Stimulated activated naive CD8-positive, alpha-beta T cell treated with anti-CD3 and anti-CD28 coated beads, Interleukin-15, amount 100 ng/mL, for 72 hours (primary cell): ENCODE data around the gene AGAP3.
A peak's percentile ranks its signal among the peaks of the same experiment; 100 is the strongest.

Experiments
- ATAC-seq: fragments of 150-1000 bp; cut with Tn5 transposase; 2 replicates; pipeline ENCODE4 v1.10.0; 2021; ENCODE audit warnings: mild to moderate bottlenecking, moderate library complexity
- DNase-seq, 2 donors: peaks; one replicate each; pipeline ENCODE4 v3.0.0; 2021 to 2022
- H3K27ac Mint-ChIP-seq, 2 donors: one replicate each; pipeline ENCODE4 v1.8.0; 2022; ENCODE audit warnings: mild to moderate bottlenecking in 2 of 2, mixed read lengths in 2 of 2, moderate library complexity in 2 of 2
- H3K27me3 Mint-ChIP-seq: one replicate; pipeline ENCODE4 v1.8.0; 2022; ENCODE audit warnings: mixed read lengths
- H3K4me1 Mint-ChIP-seq: one replicate; pipeline ENCODE4 v1.8.0; 2022; ENCODE audit warnings: mild to moderate bottlenecking, mixed read lengths
- H3K4me3 Mint-ChIP-seq, 2 donors: one replicate each; pipeline ENCODE4 v1.8.0; 2022; ENCODE audit warnings: mild to moderate bottlenecking in 2 of 2, mixed read lengths in 2 of 2, moderate library complexity in 1 of 2
- H3K9me3 Mint-ChIP-seq, 2 donors: one replicate each; pipeline ENCODE4 v1.8.0; 2022; ENCODE audit warnings: mixed read lengths in 2 of 2

Gene AGAP3

GRCh38 chr7:151152643-151153513, 66.6 kb downstream of the AGAP3 start:
- no peaks in the 10 kb centered on the region for H3K4me1 Mint-ChIP-seq
- no peak overlapping the region for H3K27ac Mint-ChIP-seq
- DNase-seq (no peak), ATAC-seq (no peak)
- H3K9me3 Mint-ChIP-seq, result no peaks in the 10 kb centered on the region
- H3K4me3 Mint-ChIP-seq, result no peak overlapping the region
- peaks cover 17% of the 10 kb centered on the region for H3K27me3 Mint-ChIP-seq

- ATAC-seq (no peak), DNase-seq (no peak)
- H3K27ac Mint-ChIP-seq, result no peak overlapping the region
- peaks cover 16% of the 10 kb centered on the region for H3K27me3 Mint-ChIP-seq
- H3K9me3 Mint-ChIP-seq, result no peaks in the 10 kb centered on the region
- H3K4me1 Mint-ChIP-seq, result no peaks in the 10 kb centered on the region
- no peak overlapping the region for H3K4me3 Mint-ChIP-seq
Measured at GRCh38 chr7:151157645-151158329, 71.5 kb downstream of the AGAP3 start.

- DNase-seq, result no peak
- H3K4me3 Mint-ChIP-seq, result no peak overlapping the region
- no peak for ATAC-seq
Measured at GRCh38 chr7:151161757-151162156, 75.5 kb downstream of the AGAP3 start.

GRCh38 chr7:151166629-151167196, 80.4 kb downstream of the AGAP3 start:
- DNase-seq, result no peak
- no peak overlapping the region for H3K27ac Mint-ChIP-seq
- H3K4me3 Mint-ChIP-seq, result peak overlapping the region; percentile 22 to 49
- H3K27me3 Mint-ChIP-seq, result peaks cover 41% of the 10 kb centered on the region
- H3K9me3 Mint-ChIP-seq, result no peaks in the 10 kb centered on the region
- peaks cover 9% of the 10 kb centered on the region for H3K4me1 Mint-ChIP-seq
- ATAC-seq, result no peak

More at GRCh38 chr7:151161757-151162156, 75.5 kb downstream of the AGAP3 start:
- H3K27ac Mint-ChIP-seq, result no peak overlapping the region
- no peaks in the 10 kb centered on the region for H3K4me1 Mint-ChIP-seq
- H3K27me3 Mint-ChIP-seq, result peaks cover 7% of the 10 kb centered on the region
- no peaks in the 10 kb centered on the region for H3K9me3 Mint-ChIP-seq

- peaks cover 11% of the 10 kb centered on the region for H3K4me1 Mint-ChIP-seq
- H3K9me3 Mint-ChIP-seq, result no peaks in the 10 kb centered on the region
- peaks cover 48% of the 10 kb centered on the region for H3K27me3 Mint-ChIP-seq
- H3K4me3 Mint-ChIP-seq, result peak within 1 kb of the TSS; percentile 69 to 83
- peak; percentile 51 for ATAC-seq
- no peak for DNase-seq
- H3K27ac Mint-ChIP-seq, result no peak within 1 kb of the TSS
Measured at GRCh38 chr7:151167197-151167961, 81.1 kb downstream of the AGAP3 start, which contains the start of gene GBX1. TSS of gene GBX1 (minus strand) at chr7:151167694. CDS start at chr7:151167548, 146 bp downstream.

- peak; percentile 68 to 72 for DNase-seq
- Mint-ChIP-seq H3K27me3 (peaks cover 56% of the 10 kb centered on the region), H3K9me3 (no peaks in the 10 kb centered on the region), H3K4me3 (peak overlapping the region; percentile 69 to 83), H3K27ac (no peak overlapping the region), H3K4me1 (peaks cover 16% of the 10 kb centered on the region)
- peak; percentile 90 for ATAC-seq
Measured at GRCh38 chr7:151168003-151168786, 81.9 kb downstream of the AGAP3 start.

GRCh38 chr7:151168787-151169162, 82.5 kb downstream of the AGAP3 start:
- H3K9me3 Mint-ChIP-seq, result no peaks in the 10 kb centered on the region
- no peak overlapping the region for H3K27ac Mint-ChIP-seq
- H3K4me1 Mint-ChIP-seq, result peaks cover 16% of the 10 kb centered on the region
- DNase-seq, result no peak
- peak overlapping the region; percentile 69 to 83 for H3K4me3 Mint-ChIP-seq
- no peak for ATAC-seq
- peaks cover 61% of the 10 kb centered on the region for H3K27me3 Mint-ChIP-seq

- peaks cover 90% of the 10 kb centered on the region for H3K27me3 Mint-ChIP-seq
- no peaks in the 10 kb centered on the region for H3K9me3 Mint-ChIP-seq
- no peak overlapping the region for H3K4me3 Mint-ChIP-seq
- no peak overlapping the region for H3K27ac Mint-ChIP-seq
- ATAC-seq (peak; percentile 61), DNase-seq (peak; percentile 83)
- peaks cover 16% of the 10 kb centered on the region for H3K4me1 Mint-ChIP-seq
Measured at GRCh38 chr7:151172273-151173141, 86.2 kb downstream of the AGAP3 start.

- H3K9me3 Mint-ChIP-seq, result no peaks in the 10 kb centered on the region
- peaks cover 88% of the 10 kb centered on the region for H3K27me3 Mint-ChIP-seq
Measured at GRCh38 chr7:151173386-151174245, 87.3 kb downstream of the AGAP3 start.

GRCh38 chr7:151174246-151175046, 88.2 kb downstream of the AGAP3 start:
- H3K4me1 Mint-ChIP-seq, result peaks cover 8% of the 10 kb centered on the region
- H3K9me3 Mint-ChIP-seq, result no peaks in the 10 kb centered on the region
- H3K27ac Mint-ChIP-seq, result no peak overlapping the region
- no peak overlapping the region for H3K4me3 Mint-ChIP-seq
- peak; percentile 20 for ATAC-seq
- peaks cover 86% of the 10 kb centered on the region for H3K27me3 Mint-ChIP-seq
- DNase-seq, result peak in 1 of 2 donors; percentile 31

More at GRCh38 chr7:151173386-151174245, 87.3 kb downstream of the AGAP3 start:
- Mint-ChIP-seq H3K27ac (no peak overlapping the region), H3K4me3 (no peak overlapping the region), H3K4me1 (peaks cover 11% of the 10 kb centered on the region)
- peak; percentile 25 for ATAC-seq
- DNase-seq, result no peak

GRCh38 chr7:151175047-151175792, 88.9 kb downstream of the AGAP3 start:
- Mint-ChIP-seq H3K9me3 (no peaks in the 10 kb centered on the region), H3K4me3 (no peak overlapping the region), H3K4me1 (peaks cover 8% of the 10 kb centered on the region), H3K27ac (no peak overlapping the region), H3K27me3 (peaks cover 78% of the 10 kb centered on the region)
- no peak for DNase-seq
- ATAC-seq, result no peak

GRCh38 chr7:151175793-151176311, 89.6 kb downstream of the AGAP3 start:
- DNase-seq (no peak), ATAC-seq (no peak)
- H3K4me1 Mint-ChIP-seq, result peaks cover 8% of the 10 kb centered on the region
- H3K27me3 Mint-ChIP-seq, result peaks cover 76% of the 10 kb centered on the region
- H3K9me3 Mint-ChIP-seq, result no peaks in the 10 kb centered on the region
- H3K27ac Mint-ChIP-seq, result no peak overlapping the region
- H3K4me3 Mint-ChIP-seq, result no peak overlapping the region
